ENCODE data around the gene MTARC1. TPM values are rescaled to one million over a fixed set of nuclear protein-coding genes. Genes with fewer than 3 reads are reported as not detected.

Gene MTARC1
- total RNA-seq, 1 experiment from 2014 or later: 1.5 TPM

DNA sequence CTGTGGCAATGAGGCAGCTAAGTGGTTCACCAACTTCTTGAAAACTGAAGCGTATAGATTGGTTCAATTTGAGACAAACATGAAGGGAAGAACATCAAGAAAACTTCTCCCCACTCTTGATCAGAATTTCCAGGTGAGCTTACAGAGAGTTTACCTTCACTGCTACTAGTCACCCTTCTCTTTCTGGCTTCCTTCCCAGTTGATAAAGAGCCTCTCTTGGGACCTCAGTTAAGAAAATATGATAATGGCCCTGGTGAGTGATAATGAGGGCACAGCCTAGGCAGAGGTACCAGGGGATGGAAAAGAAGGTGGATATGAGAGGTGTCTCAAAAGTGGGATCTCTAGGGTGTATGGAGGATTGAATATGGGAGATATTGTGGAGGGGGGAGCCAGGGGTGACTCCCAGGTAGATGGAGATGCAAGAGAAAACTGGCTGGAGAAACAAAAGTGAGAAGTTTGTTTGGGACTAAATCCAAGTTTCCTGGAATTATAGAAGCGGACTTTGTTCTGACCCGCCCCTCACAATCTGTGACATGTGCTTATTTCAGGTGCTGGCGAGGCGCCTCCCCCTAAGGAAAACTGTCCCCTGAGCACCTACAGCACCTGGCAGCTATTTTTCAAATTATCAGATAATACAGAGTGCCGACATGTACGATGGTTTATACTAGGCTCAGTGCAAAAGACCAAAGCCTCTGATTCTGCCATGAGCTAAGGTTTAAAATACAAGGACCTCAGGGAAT, 24.9 kb upstream of the MTARC1 start:
- Mint-ChIP-seq H3K36me3 (ENCODE audit: insufficient read depth, unreplicated experiment) (no peaks in the 10 kb centered on the region), H3K4me3 (ENCODE audit: unreplicated experiment) (no peak overlapping the region), H3K4me1 (ENCODE audit: insufficient read depth, unreplicated experiment) (no peaks in the 10 kb centered on the region), H3K9me3 (ENCODE audit: unreplicated experiment) (no peaks in the 10 kb centered on the region), H3K27ac (ENCODE audit: low read depth, unreplicated experiment) (no peak overlapping the region), H3K27me3 (ENCODE audit: insufficient read depth, unreplicated experiment) (peaks cover 6% of the 10 kb centered on the region)
- DNase-seq (ENCODE audit: unreplicated experiment): no peak
- no TSS peak for BruUV-seq (replicated peaks)
- ChIA-PET CTCF (interaction anchor here (0.6 to 6.3 kb wide), 14 partner anchors 9 to 664 kb away, joined by 3 to 118 read pairs (median 4); no protein-coding TSS in a partner anchor), POLR2A (no interaction called here)
- TF ChIP-seq, protein P1, sequence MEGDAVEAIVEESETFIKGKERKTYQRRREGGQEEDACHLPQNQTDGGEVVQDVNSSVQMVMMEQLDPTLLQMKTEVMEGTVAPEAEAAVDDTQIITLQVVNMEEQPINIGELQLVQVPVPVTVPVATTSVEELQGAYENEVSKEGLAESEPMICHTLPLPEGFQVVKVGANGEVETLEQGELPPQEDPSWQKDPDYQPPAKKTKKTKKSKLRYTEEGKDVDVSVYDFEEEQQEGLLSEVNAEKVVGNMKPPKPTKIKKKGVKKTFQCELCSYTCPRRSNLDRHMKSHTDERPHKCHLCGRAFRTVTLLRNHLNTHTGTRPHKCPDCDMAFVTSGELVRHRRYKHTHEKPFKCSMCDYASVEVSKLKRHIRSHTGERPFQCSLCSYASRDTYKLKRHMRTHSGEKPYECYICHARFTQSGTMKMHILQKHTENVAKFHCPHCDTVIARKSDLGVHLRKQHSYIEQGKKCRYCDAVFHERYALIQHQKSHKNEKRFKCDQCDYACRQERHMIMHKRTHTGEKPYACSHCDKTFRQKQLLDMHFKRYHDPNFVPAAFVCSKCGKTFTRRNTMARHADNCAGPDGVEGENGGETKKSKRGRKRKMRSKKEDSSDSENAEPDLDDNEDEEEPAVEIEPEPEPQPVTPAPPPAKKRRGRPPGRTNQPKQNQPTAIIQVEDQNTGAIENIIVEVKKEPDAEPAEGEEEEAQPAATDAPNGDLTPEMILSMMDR (IDR thresholded peaks at IDR 0.05; ENCODE audit: unreplicated experiment): no peak
- intact Hi-C loops (cut with micrococcal nuclease): no loop called here

DNA sequence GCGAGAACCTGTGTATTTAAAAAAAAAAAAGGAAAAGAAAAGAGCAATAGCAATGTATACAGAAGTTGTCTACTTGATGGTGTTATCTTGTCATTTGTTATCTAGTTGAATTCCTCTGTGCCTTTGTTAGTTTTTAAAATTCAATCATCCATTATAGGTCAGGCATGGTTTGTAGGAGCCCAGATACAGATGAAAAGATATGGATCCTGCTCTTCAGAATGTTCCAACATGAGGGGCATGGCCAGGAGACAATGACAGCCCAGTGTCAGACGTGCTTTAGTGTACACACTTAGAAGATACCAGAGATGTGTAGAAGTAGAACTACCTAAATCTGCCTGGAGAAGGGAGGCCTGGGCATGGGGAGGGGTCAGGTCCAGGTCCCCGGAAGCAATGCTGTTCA, 22.0 kb upstream of the MTARC1 start:
- CTCF ChIA-PET: interaction anchor here (0.6 to 6.3 kb wide), 4 partner anchors 9 to 546 kb away, joined by 3 to 118 read pairs (median 10); no protein-coding TSS in a partner anchor
- Mint-ChIP-seq H3K27ac (ENCODE audit: low read depth, unreplicated experiment) (no peak overlapping the region), H3K9me3 (ENCODE audit: unreplicated experiment) (no peaks in the 10 kb centered on the region)

DNA sequence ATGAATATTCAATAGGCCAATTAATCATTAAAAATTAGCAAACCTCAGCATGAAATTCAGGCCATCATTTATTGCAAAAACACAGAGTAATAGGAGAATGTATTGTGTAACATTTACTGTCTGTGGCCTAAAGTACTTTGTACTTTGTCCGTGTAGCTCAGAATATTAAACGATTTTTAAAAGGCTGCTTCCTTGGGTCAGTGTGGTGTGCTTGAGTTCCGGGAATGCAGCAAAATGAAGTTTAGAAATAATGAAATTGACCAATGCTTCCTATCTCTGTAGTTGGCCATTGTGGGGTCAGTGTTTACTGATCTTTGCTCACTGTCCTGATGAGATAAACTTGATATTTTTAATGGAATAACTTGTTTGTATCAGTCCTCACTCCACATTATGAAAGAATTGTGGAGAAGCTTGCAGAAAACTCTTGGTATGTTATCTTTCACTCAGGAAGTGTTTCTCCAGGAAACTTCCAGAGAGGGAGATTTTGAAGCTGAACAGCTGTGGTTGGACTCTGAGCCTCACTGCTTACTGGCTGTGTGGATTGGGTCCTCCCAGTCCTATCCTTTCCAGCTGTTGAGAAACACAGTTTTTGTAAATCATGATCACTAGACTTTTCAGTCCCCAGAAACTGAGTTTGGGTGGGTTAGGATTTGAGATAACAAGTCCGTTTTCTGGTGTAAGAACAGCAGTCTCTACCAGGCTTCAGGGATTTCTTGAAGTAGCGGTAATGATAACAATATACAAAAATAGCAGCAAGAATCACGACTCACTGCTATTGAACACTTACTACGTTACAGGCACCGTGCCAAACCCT, 19.2 kb upstream of the MTARC1 start:
- POLR2A ChIA-PET: no interaction called here
- TF ChIP-seq, protein P1 (IDR thresholded peaks at IDR 0.05; ENCODE audit: unreplicated experiment): no peak

More for the DNA sequence above, 22.0 kb upstream of the MTARC1 start:
- no peak for DNase-seq (ENCODE audit: unreplicated experiment)
- intact Hi-C loops (cut with micrococcal nuclease): no loop called here
- Mint-ChIP-seq H3K4me1 (ENCODE audit: insufficient read depth, unreplicated experiment) (no peaks in the 10 kb centered on the region), H3K36me3 (ENCODE audit: insufficient read depth, unreplicated experiment) (no peaks in the 10 kb centered on the region), H3K4me3 (ENCODE audit: unreplicated experiment) (no peak overlapping the region), H3K27me3 (ENCODE audit: insufficient read depth, unreplicated experiment) (peaks cover 3% of the 10 kb centered on the region)
- BruUV-seq (replicated peaks): no TSS peak
- TF ChIP-seq, protein P1 (IDR thresholded peaks at IDR 0.05; ENCODE audit: unreplicated experiment): no peak
- POLR2A ChIA-PET: no interaction called here

DNA sequence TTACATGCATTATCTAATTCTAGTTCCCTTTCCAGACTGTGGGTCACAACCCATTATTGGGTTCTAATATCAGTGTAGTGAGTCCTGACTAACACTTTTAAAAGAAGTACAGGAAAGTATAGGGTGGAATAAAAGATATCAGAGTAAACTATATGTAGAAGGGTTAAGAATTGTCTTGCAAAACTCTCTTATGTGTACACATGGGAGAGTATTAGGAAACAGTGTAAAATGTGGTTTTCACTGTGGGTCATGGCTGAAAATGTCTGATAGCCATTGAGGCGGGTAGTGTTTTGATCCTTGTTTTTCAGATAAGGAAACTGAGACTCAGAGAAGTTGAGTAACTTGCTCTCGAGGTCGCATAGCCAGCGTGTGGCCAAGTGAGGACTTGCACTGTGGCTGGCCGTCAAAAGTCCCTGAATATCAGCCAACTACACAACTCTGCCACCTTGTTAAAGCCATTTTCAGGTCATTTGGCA, 18.5 kb upstream of the MTARC1 start:
- BruUV-seq (replicated peaks): no TSS peak
- Mint-ChIP-seq H3K4me3 (ENCODE audit: unreplicated experiment) (no peak overlapping the region), H3K36me3 (ENCODE audit: insufficient read depth, unreplicated experiment) (no peaks in the 10 kb centered on the region), H3K4me1 (ENCODE audit: insufficient read depth, unreplicated experiment) (no peaks in the 10 kb centered on the region), H3K27ac (ENCODE audit: low read depth, unreplicated experiment) (no peak overlapping the region), H3K27me3 (ENCODE audit: insufficient read depth, unreplicated experiment) (no peaks in the 10 kb centered on the region), H3K9me3 (ENCODE audit: unreplicated experiment) (no peaks in the 10 kb centered on the region)
- TF ChIP-seq, protein P1 (IDR thresholded peaks at IDR 0.05; ENCODE audit: unreplicated experiment): no peak
- CTCF ChIA-PET: interaction anchor here (0.7 to 13.1 kb wide), 9 partner anchors 8 to 1591 kb away, joined by 3 to 329 read pairs (median 4); no protein-coding TSS in a partner anchor
- intact Hi-C loops (cut with micrococcal nuclease): no loop called here
- no peak for DNase-seq (ENCODE audit: unreplicated experiment)
- POLR2A ChIA-PET: no interaction called here

More for the DNA sequence above, 19.2 kb upstream of the MTARC1 start:
- Mint-ChIP-seq H3K27ac (ENCODE audit: low read depth, unreplicated experiment) (no peak overlapping the region), H3K9me3 (ENCODE audit: unreplicated experiment) (no peaks in the 10 kb centered on the region), H3K27me3 (ENCODE audit: insufficient read depth, unreplicated experiment) (no peaks in the 10 kb centered on the region), H3K4me3 (ENCODE audit: unreplicated experiment) (no peak overlapping the region), H3K36me3 (ENCODE audit: insufficient read depth, unreplicated experiment) (no peaks in the 10 kb centered on the region), H3K4me1 (ENCODE audit: insufficient read depth, unreplicated experiment) (no peaks in the 10 kb centered on the region)
- no TSS peak for BruUV-seq (replicated peaks)
- DNase-seq (ENCODE audit: unreplicated experiment): no peak
- intact Hi-C loops (cut with micrococcal nuclease): no loop called here
- CTCF ChIA-PET: interaction anchor here (0.5 to 2.1 kb wide), 6 partner anchors 9 to 1591 kb away, joined by 3 to 15 read pairs (median 4); no protein-coding TSS in a partner anchor

Data from MCF 10A (cell line).